ENCODE data around the gene ANKRD45.
"Not testable (repeated sequence)": the region's sequence is repeated elsewhere in the genome, so short reads cannot be mapped to it uniquely, and the experiment has no call there.

ANKRD45 gene

DNA sequence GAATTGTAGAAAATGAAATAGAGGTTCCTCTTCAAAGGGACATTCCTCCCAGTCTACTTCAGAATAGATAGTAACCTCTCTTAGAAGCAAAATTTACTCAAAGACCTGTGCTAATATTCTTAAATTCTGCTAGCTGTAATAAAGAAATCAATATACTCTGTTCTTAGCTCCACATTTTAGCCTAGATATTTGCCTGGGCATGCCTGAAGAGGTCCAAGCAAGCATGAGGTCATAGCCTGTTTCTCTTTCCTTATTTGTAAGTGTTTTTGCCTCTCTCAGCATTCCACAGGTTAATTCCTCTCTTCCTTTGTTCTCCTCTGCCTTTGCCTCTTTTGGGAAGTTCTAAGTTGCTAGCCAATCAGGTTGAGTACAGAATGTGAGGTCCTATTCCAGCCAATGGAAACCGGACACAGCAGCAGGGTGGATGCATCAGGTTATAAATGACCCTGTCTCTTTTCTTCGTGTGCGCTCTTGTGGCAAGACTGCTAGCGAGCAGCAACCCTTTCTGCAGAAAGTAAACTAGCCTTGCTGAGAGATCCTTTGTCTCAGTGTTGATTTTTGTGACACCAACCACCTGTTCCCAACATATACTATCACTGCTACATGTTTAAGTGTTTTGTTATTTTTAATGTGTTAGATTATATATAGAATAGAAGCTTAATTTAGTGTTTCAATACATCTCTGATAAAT, 27.1 kb downstream of the ANKRD45 start:
- DNase-seq (ENCODE audit: low read depth in 2 of 2): not testable (repeated sequence)

DNA sequence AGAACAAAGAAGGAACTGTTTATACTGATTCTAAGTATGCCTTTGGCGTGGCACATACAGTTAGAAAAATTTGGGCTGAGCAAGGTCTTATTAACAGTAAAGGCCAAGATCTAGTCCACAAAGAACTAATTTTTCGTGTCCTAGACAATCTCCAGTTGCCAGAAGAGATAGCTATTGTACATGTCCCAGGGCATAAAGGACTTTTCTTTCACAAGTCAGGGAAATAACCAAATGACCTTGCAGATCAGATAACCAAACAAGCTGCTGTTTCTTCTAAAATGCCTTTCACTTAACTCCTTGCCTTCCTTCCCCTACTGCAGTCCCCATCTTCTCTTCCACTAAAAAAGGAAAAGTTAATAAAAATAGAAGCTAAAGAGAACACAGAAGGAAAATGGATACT, 30.5 kb downstream of the ANKRD45 start:
- no peak for DNase-seq (ENCODE audit: low read depth in 2 of 2)

DNA sequence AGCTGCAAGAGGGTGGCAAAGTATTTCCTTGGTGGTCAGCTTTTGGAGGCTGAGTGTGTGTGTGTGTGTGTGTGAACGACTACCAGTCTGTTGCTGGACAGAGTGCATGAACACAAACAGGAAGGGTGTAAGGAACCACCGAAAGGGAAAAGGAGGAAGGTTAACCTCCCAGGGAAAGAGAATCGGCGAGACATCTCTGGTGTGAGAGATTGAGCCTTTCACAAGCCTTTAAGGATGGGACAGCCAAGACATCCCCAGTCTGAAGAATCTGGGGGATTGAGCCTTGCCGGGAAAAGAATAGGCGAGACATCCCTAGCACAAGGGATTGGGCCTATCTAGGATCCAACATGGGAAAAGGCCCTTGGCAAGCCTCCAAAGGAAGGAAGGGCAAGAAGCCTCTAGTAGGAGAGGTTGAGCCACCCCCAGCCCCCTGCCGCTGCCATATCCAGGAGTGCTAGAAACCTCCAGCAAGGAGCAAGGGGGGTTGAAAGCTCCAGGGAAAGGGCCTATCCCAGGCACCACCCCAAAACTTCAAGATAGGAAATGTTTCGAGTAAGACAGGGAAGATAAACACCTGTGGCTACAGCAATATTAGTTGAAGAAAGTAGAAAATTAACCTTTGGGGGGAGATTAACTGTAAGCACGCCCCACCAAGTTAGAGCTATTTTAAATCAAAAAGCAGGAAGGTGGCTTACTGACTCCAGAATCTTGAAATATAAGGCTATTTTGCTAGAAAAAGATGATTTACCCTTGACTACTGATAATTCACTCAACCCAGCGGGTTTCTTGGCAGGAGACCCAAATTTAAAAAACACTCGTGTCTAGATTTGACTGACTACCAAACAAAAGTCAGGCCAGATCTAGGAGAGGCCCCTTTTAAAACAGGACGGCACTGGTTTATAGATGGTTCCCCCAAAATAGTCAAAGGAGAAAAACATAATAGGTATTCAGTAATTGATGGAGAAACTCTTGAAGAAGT, 31.3 kb downstream of the ANKRD45 start:
- DNase-seq (ENCODE audit: low read depth in 2 of 2): no peak

DNA sequence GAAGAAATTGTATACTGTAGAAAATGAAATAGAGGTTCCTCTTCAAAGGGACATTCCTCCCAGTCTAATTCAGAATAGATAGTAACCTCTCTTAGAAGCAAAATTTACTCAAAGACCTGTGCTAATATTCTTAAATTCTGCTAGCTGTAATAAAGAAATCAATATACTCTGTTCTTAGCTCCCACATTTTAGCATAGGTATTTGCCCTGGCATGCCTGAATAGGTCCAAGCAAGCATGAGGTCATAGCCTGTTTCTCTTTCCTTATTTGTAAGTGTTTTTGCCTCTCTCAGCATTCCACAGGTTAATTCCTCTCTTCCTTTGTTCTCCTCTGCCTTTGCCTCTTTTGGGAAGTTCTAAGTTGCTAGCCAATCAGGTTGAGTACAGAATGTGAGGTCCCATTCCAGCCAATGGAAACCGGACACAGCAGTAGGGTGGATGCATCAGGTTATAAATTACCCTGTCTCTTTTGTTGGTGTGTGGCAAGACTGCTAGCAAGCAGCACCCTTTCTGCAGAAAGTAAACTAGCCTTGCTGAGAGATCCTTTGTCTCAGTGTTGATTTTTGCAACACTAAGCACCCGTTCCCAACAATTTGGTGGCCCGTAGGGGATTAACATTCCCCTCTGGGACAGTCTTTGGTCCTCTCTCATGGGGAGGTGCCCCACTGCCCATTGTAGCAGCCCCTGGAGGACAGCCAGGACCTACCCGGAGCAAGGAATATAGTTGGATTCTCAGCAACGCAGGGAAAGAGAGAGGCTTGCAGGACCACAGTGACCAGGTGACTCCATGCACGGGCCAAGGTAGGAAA, 32.2 kb downstream of the ANKRD45 start:
- not testable (repeated sequence) for DNase-seq (ENCODE audit: low read depth in 2 of 2)

DNA sequence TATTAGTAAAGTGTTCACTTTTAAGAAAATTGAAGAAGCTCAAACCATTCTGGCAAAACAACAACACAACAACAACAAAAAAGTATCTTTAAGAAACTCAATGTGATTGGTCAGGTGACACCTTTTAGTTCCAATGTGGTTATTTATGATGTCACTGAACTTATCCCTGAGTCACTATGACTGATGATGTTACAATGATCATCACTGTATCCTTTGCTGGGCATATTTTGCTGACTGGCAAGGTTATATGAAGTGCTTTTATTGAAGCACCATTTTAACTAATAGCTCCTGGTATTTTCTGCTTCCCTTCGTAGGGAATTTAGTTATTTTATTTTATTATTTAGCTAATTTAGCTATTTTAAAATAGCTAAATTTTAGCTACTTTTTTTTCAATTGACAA, 34.5 kb downstream of the ANKRD45 start, which contains the start of gene TEX50:
Gene TEX50 (plus strand): TSS at position 223 of the 400 bp plus-strand sequence. CDS start 184 bp downstream, outside the sequence.
- no peak for DNase-seq (ENCODE audit: low read depth in 2 of 2)

DNA sequence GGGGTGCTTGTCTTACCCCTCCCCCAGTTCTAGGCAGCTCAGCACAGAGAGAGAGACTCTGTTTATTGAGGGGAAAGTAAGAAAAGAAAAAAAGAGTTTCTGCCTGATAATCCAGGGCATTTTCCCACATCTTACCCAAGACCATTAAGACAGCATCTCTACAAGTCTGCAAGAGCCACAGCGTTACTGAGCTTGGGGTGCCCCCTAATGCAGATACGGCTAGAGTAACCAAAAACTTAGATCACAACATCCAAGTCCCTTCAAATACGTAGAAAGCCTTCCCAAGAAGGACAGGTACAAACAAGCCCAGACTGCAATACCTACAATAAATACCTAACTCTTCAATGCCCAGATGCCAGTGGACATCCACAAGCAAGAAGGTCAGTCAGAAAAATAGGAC, 40.8 kb downstream of the ANKRD45 start:
- no peak for DNase-seq (ENCODE audit: low read depth in 2 of 2)

DNA sequence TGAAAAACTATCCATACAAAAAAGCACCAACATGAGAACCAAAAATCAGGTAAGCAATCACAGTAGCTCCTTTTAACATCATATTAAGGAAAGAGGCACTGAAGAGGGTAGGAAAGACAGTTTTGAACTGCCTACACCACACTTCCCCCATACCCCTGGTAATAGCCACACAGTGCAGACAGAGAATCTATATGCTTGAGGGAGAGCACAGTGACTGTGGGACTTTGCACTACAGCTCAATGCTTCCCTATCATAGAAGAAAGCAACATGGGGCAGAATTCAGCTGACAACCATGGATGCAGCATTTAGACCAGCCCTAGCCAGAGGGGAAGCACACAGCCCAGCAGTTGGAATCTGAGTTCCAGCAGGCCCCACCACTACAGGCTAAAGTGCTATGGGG, 42.4 kb downstream of the ANKRD45 start:
- DNase-seq (ENCODE audit: low read depth in 2 of 2): no peak

DNA sequence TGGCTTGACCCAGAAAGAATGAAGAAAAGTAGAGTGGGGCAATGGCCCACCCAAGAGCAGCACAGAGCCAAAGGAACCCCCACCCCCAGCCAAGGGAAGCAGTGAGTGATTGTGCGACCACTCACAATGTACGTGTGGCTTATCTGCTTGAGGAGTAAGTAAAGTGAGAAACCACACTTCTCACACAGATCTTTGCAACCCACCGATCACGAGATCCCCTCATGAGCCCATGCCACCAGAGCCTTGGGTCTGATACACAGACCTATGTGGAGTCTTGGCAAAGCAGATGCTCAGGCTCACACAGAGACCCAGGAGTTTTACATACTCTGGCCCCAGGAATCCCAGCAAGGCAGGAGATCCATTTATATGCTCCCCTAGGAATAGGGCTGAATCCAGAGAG, 52.8 kb downstream of the ANKRD45 start:
- no peak for DNase-seq (ENCODE audit: low read depth in 2 of 2)

DNA sequence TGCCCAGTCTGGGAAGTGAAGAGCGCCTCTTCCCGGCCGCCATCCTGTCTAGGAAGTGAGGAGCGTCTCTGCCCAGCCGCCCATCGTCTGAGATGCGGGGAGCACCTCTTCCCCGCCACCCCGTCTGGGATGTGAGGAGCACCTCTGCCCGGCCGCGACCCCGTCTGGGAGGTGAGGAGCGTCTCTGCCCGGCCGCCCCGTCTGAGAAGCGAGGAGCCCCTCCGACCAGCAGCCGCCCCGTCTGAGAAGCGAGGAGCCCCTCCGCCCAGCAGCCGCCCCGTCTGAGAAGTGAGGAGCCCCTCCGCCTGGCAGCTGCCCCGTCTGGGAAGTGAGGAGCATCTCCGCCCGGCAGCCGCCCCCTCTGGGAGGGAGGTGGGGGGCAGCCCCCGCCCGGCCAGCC, 56.6 kb downstream of the ANKRD45 start:
- DNase-seq (ENCODE audit: low read depth in 2 of 2): not testable (repeated sequence)

DNA sequence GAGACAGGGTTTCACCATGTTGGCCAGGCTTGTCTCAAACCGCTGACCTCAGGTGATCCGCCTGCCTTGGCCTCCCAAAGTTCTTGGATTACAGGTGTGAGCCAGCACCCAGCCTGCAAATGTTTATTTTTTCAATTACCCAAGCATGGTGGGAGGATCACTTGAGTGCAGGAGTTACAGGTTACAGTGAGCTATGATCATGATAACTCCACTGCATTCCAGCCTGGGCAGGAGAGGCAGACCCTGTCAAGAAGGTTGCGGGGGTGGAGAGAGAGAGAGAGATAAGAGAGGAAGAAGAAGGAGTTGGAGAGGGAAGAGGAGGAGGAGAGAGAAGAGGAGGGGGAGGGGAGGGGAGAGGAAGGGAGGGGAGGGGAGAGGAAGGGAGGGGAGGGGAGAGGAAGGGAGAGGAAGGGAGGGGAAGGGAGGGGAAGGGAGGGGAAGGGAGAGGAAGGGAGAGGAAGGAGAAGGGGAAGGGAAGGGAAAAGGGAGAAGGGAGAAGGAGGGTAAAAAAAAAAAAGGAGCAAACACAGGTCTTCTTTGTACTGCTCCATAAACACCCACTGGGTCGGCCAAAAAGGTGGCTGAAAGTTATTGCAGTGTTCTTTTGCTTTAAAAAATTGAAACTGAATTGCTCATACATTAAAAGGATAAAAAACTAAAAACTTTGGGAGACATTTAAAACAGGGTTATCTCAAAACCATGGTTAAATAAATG, 61.0 kb downstream of the ANKRD45 start:
- DNase-seq (ENCODE audit: low read depth in 2 of 2): no peak

DNA sequence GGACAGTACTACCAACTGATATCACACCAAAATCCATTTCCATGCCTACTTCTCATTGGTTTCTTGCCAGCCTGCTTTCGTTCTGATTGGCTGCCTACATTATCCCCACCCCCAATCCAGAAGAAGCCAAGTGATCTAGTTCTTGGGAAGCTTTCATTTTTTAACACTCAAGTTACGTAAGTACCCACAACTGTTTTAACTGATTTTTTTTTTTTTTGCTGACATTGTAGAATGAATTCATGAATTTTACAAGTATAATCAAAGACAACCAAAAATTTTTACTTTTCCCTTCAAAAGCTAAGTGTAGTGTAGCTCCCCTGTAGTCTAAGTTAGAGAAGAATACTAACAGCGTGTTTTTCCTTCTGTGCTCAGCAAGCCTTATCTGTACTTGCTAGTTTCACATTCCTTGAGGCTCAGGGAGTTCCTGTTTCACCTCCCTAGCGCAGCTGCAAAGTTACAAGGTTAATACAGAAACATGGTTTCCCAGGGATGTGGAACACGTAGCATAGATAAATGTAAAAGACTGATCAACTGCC, 66.5 kb downstream of the ANKRD45 start, which contains the start of gene SLC9C2:
Gene SLC9C2 (minus strand): TSS at position 17 of the 536 bp plus-strand sequence. CDS start 1,296 bp downstream, outside the sequence.
- no peak for DNase-seq (ENCODE audit: low read depth in 2 of 2)

DNA sequence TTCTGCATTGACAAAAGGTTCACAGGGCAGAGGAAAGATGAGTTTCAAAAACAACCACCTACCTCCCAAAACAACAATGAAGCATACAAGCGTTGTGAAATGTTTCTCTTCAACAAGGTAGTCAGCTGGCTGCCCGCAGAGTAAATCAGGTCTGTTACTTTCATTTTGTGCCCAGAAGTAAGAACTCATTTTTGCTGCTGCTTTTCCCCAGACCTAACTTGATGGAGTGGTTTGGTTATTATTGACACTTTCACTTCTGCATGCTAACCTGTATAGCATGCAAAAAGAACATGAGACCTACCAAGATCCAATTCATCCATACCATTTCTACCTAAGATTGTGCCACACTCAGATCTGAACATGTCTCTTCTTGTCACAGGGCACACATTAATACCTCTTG, 68.1 kb downstream of the ANKRD45 start:
- no peak for DNase-seq (ENCODE audit: low read depth in 2 of 2)

DNA sequence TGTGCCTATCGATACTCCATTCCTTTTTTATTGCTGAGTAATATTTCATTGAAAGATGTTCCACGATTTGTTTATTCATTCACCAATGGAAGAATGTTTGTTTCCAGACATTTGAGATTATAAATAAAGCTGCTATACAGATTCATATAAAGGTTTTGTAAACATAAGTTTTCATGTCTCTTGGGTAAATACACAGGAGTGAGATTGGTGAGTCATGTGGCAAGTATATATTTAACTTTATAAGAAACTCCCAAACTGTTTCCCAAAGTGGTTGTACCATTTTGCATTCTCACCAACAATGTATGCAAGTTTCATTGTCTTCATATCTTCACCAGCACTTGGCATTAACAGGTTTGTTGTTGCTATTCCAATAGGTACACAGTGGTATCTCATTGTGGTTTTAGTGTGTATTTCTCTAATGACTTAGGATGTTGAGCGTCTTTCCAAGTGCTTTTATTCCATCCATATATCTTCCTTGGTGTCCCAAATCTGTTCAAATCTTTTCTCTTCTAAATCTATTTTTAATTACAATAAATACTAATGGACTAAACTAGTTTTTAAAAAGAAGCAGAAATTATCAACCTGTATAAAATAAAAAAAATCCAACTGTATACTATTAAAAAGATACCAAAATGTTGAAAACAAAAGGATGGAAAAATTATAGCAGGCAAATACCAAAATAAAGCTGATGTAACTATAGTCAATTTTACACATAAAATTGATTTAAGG, 73.4 kb downstream of the ANKRD45 start:
- DNase-seq (ENCODE audit: low read depth in 2 of 2): no peak

DNA sequence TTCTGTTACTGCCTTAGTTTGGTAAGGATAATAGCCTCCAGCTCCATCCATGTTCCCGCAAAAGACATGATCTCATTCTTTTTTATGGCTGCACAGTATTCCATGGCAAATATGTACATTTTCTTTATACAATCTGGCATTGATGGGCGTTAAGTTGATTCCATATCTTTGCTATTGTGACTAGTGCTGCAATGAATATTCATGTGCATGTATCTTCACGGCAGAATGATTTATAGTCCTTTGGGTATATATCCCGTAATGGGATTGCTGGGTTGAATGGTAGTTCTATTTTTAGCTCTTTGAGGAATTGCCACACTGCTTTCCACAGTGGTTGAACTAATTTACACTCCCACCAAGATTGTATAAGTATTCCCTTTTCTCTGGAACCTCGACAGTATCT, 78.5 kb downstream of the ANKRD45 start:
- not testable (repeated sequence) for DNase-seq (ENCODE audit: low read depth in 2 of 2)

DNA sequence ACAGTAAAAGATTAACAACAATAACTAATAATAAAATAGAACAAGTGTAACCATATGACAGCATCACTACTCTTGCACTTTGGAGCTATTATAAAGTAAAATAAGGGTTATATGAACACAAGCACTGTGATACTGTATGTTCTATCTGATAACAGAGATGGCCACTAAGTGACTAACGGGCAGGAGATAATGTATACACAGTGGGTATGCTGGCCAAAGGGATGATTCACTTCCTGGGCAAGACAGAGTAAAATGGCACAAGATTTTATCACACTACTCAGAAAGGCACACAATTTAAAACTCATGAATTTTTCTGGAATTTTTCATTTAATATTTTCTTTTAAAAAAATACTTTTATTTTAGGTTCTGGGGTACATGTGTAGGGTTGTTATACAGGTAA, 79.1 kb downstream of the ANKRD45 start:
- DNase-seq (ENCODE audit: low read depth in 2 of 2): no peak

DNA sequence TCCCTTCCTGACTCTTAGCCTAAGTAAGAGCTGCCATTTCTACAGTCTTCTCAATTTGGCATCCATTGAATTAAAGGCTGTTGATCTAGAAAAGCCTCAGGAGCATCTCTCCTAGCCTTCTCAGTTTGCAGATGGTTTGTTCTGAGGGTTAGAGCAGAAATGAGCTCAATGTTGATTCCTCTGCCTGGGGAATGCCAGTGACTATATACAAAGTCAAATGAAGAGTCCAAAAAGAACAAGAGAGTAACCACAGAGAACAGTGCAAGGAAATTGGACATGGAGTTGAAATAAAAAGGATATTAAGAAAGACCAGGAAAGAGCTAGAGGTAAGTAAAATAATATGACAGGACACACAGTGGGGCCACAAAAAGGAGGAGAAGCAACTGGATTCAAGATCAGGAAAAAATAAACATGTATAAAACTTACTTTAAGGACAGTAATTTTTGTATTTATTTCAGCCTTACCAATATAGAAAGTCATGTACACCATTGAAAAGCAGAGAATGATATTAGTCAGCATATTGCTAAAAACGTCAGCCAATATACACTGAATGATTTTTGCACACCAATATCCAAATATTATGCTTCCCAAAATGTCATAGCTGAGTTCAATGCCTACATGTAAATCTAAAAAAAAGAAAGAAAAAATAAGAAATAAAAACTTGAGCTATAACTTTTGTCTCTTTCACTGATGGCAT, 88.1 kb downstream of the ANKRD45 start:
- DNase-seq (ENCODE audit: low read depth in 2 of 2): no peak

DNA sequence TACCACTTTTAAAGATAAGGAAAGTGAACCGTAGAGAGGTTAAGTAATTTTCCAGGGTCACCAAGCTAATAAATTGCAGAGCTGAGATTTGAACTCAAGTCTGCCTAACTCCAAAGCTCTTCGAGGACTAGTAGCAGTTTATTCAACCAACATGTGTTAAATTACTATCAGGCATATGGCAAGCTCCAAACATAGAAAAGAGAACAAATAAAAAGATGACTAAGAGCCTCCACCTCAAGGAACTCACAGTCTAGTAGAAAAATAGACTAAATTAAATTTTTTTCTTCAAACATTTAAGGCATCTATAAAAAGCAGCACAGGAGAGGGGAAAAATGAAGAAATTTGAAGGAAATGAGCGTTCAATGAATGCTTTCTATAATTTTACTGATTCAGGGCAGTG, 89.0 kb downstream of the ANKRD45 start:
- DNase-seq (ENCODE audit: low read depth in 2 of 2): no peak

DNA sequence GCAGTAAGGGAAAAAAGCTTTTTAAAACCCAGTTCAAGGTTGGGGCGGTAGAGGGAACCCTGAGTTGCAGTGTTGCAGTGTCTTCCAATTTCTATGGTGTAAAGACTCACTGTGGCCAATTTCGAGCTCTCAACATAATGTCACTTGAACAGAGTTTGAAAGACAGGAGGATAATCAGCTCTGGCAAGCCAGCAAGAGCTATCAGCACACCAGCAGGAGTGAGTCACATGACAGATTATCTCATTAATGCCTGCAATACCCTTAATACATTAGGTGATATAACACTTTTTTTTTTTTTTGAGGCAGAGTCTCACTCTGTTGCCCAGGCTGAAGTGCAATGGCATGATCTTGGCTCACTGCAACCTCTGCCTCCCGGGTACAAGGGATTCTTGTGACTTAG, 89.6 kb downstream of the ANKRD45 start:
- DNase-seq (ENCODE audit: low read depth in 2 of 2): no peak

DNA sequence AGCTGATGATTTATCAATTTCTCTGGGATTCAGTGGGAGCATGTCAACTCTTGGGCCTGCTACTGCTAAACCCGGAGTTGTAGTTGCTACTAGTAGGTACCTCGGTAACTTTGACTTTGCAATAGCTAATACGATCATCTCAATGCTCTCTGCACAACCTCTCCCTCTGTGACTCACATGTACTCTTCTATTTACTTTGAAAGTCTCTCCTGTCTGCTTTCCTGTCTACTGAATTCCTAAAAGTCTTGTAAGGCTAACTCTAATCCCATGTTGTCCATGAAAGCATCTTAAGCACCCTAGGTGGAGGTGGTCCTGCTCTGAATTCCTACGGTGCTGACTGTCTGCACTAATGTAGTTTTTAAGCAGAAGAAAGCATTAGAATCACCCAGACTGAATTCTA, 96.1 kb downstream of the ANKRD45 start:
- DNase-seq (ENCODE audit: low read depth in 2 of 2): no peak

Data from stimulated activated CD4-positive, alpha-beta T cell treated with anti-CD3 and anti-CD28 coated beads, Interleukin-1b, Interleukin-23, amount 100 ng/mL, for 1 hour (primary cell).